Measurements from ENCODE around the gene UNC119.

The UNC119 gene

DNA sequence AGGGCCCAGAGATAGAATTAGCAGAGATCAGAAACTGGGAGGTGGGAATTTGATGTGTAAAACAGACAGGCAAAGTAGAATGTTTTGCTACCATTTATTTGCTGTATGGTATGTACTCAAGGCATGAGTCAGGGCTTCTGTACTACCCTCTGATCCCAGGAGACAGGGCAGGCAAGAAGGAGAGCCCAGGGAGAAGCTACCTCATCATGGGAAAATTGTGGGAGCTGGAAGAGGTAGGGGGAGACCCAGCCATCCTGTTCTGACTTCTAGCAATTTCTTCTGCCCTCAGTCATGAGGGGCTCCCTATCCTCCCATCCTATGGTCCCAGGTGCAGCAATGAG is 20.6 kb upstream of the UNC119 start:
- no peak for DNase-seq (ENCODE audit: low spot score)

DNA sequence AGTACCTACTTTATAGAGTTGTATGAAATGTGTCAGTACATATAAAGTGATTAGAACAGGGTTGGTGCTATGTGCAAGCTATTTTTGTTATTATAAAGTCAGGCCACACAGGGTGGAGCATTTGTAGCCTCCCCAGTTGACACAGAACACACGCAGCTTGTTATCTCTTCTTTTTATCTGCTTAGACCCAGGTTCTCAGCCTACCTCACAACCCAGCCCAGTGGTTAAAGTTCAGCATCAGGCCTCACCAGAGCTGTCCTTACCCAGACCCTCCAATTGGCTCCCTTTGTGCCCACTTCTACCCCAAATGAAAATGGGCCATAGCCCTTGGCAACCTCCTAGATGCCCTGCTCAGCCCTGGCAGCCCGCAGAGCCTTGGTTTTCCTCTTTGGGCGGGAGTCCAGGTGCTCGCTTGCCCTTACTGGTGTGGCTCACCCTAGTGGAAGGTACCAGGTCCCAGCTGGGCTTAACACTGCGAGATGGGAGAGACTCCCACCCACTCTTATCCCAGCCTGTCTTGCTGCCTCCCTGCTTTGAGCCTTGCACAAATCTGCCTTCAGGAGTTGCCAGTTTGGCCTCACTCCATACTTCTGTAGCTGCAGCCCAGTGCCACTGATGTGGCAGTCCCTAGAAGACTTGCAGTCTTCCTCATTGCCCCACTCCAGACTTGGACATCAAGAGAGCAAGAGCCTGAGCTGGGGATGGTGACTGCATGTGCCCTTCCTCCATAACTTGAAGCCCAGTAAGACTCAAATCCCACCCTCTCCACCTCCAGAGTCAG is 20.0 kb upstream of the UNC119 start:
- no peak for DNase-seq (ENCODE audit: low spot score)

DNA sequence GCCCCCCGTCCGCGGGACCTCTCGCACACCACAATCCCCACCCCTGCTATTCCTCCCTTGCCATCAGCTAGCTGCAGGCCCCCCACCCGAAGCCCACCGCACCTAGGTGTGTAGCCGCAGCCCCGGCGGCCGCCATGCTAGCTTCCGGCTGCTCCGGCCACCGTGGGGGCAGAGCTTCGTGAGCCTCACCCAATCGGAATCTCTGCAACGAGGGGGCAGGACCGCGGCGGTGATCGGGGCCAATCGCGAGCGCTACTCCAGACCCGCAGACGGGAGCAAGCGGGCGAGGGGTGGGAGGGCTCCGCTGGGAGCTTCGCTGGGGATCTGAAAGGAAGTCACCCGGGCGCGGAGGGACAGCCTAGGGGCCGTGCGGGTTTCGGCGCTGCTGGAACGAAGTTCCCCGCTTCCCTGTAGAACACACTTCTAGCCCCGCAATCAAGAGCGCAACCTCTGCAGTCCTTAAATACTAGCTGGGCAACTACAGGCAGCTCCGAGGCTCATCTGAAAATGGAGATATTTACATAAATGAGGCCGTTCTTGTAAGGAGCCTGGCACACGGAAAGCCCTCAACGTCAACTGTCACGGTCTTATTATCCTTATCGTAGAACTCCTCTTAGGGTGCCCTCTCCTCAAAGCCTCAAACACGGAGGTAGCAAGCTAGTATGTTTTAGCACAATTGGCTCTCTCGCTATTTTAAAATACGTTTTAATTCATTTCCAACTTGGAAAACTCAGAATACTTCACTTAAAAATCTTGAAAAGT is 19.1 kb upstream of the UNC119 start, which contains the start of gene PIGS:
TSS of gene PIGS (minus strand) at position 164 of the 762 bp plus-strand sequence. CDS start at position 136, 28 bp downstream.
- DNase-seq (ENCODE audit: low spot score): peak; percentile 96

DNA sequence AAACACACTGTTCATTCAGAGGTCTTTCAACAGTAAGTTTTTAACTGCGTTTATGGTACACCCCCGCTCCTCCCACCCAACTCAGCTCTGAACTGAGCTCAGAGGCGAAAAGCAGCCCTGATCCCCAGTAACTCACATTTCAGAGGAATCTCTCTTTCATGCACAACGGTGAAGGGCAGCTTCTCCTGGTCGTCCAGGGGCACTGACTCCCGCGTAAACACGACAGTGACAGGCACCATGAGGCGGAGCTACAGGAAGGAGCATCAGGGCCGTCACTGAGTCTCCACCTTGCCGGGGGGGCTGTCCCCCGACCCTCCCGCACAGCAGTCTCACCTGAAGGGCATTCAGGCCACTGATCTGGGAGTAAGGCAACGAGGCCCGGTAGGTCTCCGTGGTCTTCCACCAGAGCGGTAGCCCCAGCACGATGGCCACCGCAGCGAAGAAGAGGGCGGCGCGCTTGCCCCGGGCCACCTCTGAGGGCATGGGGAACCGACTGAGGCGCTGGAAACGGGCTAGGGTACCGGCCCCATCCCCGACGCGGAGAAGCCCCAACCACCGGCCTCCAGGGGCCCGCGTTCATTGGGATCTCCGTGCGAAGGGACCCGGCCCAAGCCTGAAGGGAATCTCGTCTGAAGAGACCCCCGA is 18.4 kb upstream of the UNC119 start:
- DNase-seq (ENCODE audit: low spot score): peak; percentile 34

DNA sequence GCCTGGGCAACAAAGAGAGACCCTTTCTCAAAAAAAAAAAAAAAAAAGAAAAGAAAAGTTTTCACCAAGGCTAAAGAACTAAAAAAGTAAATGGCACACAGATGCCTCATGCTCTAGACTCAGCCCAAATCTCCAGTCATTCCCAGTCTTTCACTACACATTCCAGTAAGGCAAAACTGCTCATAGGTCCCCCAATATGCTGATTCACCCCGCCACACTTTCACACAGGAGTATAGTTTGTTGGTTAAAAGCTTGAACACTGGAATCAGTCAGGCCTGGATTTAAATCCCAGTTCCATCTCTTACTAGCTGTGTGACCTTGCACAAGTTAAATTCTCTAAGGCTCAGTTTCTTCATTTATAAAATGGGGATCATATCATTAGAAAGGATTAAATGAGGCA is 17.0 kb upstream of the UNC119 start:
- DNase-seq (ENCODE audit: low spot score): no peak

DNA sequence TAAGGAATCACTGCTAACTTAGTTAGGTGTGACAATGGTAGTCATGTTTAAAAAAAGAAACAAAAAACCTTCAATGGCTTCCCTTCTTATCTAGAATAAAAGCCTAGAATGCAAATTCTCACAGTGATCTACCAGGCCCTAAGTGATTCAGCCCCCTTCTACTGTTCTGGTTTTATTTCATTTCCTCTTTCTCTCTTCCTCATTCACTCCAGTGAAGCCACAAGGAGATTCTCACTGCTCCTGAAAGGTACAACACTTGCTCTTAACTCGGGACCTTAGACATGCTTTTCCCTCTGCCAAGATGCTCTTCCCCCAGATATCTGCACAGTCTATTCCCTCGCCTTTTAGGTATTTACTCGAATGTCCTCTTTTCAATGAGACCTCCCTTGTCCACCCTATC is 15.2 kb upstream of the UNC119 start:
- no peak for DNase-seq (ENCODE audit: low spot score)

DNA sequence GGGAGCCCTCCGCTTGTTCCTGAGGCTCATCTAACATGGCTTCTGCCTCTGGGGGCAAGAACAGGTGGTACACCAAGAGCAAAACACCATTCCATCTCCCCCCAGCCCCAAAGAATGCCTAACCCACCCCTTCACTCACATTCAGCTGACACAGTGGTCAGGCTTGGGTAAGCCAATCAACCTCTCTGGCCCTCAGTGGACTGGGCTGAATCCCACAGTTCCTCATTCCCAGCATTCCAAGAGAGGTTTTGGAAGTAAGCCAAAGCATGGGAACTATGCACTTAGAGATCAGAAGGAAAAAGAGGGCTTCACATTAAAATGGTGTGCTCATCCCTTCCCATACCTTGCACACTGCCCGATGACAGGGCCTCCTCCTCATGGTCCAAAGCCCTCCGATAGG is 11.1 kb upstream of the UNC119 start:
- no peak for DNase-seq (ENCODE audit: low spot score)

DNA sequence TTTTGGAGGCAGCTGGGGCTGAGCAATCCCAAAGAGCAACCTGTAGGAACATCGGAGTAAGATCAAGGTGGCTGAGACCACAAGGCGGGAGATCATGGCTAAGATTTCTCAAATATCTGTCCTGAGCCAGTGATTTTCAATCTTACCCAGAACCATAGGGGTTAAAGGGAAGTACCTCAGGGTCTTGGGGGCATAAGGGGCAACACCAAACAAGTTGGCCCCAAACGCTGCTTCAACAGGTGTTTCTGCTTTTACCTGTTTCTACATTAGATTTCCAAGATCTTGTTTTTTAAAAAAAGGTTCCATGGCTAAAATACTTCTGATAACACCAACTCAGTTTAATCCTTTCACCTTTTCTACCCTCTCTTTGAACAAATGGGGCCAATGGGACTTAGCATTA is 2.6 kb upstream of the UNC119 start:
- DNase-seq (ENCODE audit: low spot score): no peak

DNA sequence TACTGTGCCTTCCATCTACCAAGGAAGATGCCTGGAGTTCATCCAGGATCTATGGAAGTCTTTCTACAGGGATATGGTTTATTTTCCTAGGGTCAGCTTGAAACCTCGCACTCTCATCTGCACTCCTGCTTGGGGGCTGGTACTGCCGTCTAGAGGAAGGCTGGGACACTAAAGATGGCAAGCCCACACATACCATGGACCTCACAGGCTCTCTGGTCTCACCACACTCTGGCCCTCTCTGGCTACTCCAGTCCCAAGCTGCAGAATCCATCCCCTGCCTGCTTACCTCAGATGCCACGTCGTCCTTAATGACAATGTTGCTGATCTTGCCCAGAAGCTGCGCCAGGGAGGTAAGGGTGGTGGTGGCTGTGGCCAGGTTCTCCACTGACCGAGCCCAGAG is 2.1 kb upstream of the UNC119 start:
- DNase-seq (ENCODE audit: low spot score): no peak

DNA sequence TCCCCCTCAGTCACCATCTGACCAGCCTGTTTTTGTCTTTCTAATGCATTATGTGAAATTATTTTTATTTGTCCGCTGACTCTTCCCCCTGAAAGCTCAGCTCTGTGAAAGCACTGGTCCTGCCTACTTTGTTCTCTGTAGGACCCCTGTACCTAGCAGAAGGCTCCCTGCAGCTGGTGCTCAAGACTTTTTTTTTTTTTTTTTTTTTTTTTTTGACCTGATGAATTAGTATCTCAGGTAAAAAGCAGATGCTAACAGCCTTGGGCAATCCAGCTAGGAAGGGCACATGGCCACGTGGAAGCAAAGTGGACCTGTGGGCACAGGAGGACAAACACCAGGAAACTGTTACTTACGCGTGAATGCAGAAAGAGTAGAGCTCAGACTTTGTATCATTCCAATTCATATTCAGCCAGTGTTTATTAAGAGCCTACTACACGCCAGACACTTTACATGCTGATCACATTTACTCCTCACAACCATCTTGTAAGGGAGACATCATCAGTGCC is 629 bp upstream of the UNC119 start:
- DNase-seq (ENCODE audit: low spot score): no peak

DNA sequence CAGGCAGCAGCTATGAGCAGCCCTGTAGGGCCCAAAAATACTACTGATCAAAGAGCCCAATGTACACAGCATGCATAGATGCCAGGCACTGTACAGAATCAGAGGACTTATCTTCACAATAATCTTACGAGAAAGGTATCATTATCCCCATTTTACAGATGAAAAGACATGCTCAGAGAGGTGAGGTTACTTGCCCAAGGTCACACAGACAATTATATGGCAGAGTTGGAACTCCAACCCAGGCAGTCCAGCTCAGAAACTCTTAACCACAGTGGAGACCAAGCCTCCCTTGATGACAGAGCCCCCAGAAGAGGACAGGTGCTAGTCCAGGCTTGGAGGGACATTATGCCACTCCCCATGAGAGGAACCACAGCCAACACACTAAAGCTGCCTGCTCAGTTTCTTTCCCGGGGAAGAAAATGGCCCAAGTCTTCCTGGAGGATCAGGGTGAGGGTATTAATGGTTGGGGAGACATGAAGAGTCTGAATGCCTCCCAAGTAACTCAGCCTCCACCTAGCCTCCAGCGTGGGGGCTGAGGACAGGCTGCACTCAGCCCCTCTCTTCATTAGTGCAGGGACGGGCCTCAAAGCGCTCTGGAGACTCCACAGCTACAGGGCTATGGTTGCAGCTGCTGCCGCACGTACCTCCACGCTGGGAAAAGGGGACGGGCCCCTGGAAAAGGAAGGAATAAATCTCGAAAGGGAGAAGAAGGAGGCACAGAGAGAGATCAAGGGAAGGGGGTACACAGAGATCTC is 826 bp downstream of the UNC119 start:
- DNase-seq (ENCODE audit: low spot score): no peak

DNA sequence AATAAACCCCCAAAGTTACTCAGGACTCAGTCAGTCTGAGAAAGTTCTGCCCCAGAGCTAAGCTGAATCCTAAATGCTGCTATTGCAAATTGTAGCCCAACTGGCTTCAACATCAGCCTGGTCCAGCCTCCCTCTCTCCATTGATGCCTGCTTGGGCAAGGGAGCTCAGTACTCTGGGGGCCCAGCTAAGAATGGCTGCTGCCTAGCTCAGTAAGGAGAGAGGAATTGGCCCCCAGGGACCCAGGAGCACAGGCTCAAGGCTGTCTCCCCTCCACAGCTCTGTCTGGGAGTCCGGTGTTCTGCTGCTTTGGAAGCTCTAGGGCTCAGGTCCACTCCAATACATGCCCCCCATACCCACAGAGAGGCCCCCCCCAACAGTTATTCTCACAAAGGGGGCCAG is 1.6 kb downstream of the UNC119 start:
- DNase-seq (ENCODE audit: low spot score): no peak

DNA sequence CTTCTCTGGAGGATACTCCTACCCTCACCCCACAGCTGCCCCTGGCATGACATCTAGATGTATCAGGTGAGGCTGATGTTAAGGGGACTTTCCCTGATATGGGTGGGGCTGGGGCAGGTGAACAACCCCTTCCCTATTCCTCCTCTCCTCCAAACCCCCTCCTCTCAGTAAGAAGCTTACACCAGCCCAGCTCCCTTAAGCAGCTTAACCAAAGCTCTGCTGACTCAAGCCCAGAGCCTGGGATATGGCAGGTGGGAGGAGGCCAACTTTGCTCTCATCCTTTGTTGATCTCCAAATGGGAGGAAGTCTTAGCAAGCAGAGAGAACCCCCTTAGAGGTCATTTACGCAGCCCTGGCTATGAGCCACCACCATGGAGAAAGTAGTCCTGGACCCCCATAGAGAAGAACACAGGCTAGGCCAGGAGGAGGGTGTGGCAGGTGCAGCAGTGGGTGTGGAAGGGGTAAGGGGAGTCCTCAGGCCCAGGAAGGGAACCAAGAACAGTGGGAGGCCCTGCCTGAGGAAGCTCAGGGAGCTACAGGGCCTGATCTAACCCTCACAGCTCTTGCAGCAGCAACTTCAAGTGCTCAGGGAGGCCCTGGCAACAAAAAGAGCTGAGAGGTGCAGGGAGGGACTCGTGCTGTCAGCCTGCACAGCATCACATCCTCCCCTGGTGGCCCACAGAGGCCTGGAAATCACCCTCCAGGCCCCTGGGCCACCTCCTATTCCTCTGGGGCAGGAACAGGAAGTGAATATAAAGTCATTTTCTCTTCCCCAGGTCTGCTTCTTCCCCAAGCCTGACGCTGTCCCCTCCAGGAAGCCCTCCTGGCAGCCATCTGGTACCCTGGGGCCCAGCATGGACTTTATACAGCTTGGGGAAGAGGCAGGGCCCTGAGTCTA is 2.9 kb downstream of the UNC119 start:
- no peak for DNase-seq (ENCODE audit: low spot score)

DNA sequence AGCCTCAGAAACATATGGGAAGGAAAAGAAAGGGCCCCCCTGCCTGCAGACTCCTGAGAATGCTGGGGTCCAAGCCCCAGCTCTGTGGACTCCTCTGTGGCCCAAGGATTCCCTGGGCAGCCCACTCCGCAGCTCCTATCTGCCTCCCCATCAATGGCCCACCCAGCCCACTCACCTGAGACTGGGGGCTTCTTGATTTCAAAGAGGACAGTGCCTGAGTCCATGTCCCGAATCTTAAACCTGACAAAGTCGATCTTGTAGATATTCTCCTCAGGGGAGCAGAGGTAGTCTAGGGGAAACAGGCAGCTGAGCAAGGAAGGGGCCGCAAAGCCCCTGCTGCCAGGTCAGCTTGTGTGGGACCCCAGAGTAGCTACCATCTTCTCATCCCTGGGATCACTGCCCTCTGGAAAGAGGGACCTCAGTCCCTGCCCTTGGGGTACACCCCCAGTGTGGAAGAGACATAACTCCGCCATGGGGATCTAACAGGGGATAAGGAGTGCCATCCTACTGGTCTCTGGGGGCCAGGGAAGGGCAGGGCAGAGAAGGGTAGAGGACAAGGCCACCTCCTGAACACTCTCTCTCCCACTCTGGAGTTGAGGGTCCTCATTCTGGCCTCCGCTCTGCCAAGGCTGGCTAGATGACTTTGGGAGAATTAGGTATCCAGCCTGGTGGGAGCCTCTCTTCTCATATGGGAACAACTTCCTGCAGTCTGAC is 3.9 kb downstream of the UNC119 start:
- DNase-seq (ENCODE audit: low spot score): no peak

DNA sequence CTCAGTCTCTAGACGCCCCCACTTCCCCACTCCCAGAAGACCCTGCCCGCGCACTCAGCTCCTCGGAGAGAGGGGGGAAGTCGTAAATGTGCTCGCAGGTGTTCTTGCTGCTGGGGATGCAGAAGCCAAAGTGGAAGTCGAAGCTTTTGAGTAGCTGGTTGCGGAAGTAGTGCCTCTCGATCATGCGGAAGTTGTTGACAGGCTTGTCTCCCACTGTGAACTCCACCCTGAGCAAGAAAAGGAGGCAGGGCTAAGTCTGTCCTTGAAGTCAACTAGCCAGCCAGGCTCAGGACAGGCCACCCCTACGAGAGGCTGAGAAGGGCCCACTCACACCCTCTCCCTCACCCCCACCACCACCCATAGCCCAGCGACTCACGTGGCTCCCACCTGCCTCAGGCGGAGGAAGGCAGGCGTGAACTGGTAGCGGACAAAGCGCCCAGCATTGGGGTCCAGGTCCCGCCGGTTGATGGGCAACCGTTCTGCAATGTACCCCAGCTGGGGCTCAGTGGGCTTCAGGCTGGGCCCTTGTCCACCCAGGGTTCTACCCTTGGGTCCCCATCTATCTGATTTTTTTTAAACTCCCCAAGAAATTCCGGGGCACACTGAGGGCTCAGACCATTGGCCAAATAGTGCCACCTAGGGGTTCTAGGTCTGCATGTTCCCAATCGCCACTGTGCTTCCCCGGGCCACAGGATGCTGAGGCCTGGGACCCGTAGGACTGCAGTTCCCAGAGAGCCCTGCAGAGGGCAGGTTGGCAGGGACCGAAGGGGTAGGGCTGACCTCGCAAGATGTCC is 4.6 kb downstream of the UNC119 start:
- DNase-seq (ENCODE audit: low spot score): peak; percentile 57

DNA sequence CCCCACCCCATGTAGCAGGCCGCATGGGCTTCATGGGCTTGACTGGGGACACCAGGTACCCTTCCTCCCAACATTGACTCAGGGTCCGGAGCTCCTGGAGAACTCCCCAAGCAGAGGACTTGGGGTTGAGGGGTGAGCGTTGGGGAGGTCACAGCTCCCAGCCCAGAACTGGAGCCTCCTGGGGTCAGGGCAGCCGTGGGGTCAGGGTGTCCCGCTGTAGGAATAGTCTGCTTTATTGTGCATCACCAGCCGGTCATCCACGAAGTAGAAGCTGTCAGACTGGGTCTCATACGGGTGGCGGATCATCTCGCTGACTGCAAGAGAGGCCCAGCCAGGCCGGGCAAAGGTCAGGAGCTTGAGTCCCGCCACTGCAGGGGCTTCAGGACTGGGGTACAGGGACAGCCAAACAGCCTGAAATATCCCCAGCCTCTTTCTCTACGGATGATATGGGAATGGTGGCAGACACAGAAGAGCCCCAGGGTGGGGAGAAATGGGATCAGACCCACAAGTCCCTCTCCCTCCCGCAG is 5.3 kb downstream of the UNC119 start:
- no peak for DNase-seq (ENCODE audit: low spot score)

DNA sequence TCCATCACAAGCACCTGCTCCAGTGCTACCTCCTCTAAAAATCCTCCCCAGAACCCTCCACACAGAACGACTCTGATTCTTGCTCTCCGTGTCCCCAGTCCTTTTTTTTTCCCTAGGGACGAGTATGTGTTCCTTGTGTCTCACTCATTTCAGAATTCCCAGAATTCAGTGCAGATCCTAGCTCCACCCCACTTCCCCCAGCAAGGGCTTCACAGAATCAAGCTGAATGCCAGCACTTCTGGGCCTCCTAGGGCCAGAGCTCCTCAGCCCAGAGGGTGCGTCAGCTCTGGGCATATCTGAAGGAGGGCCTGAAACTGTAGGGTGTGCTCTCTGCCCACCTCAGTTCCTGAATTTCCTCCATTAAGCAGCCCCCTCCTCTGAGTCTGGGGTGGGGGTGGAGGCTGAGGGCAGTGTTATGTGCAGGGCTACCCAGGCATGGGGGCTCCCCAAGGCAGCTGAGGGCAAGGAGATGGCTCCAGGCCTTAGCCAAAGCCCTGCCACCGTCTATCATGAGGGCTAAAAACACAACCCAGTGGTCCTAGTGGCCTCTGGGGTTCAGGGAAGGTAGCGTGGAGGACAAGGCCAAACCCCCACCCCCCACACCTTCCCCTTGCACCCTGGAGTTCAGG is 6.5 kb downstream of the UNC119 start:
- DNase-seq (ENCODE audit: low spot score): no peak

DNA sequence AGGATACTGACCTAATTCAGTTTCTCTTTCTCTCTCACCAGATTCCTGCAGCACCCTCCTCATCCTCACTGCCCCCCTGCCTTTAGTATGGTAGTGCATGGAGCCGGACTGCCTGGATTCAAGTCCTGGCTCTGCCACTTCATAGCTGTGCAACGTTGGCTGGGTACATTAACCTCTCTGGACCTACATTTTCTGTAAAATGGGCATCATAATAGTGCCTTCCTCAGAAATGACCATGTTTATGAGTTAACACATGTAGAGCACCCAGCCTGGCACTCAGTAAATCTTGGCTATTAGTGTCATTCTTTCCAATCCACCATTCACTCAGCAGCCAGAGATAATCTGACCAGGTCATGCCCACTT is 7.3 kb downstream of the UNC119 start:
- no peak for DNase-seq (ENCODE audit: low spot score)

Measured in putamen (tissue), 1 donor.